HEK293T (cell line): Measurements from ENCODE around the gene STX3.

Experiments
- ARNT ChIP-seq: fragments of 450-650 bp; IDR thresholded peaks from 2 replicates; pipeline ENCODE4 v1.6.1; 2017; ENCODE audit warnings: mild to moderate bottlenecking
- BHLHE40 ChIP-seq: fragments of 450-650 bp; IDR thresholded peaks from 2 replicates; pipeline ENCODE4 v1.6.1; 2016; ENCODE audit warnings: mild to moderate bottlenecking, moderate library complexity, borderline replicate concordance
- ELF4 ChIP-seq: fragments of 450-650 bp; IDR thresholded peaks from 2 replicates; pipeline ENCODE4 v1.6.1; 2017; ENCODE audit warnings: antibody characterized with exemption
- FOXA1 ChIP-seq: fragments of 450-650 bp; IDR thresholded peaks from 2 replicates; pipeline ENCODE4 v1.6.1; 2016; ENCODE audit warnings: mild to moderate bottlenecking
- FOXK2 ChIP-seq: fragments of 450-650 bp; IDR thresholded peaks from 2 replicates; pipeline ENCODE4 v1.6.1; 2016; ENCODE audit warnings: mild to moderate bottlenecking
- FOXM1 ChIP-seq: fragments of 450-650 bp; IDR thresholded peaks from 2 replicates; pipeline ENCODE4 v1.6.1; 2017; ENCODE audit warnings: mild to moderate bottlenecking, borderline replicate concordance
- L3MBTL2 ChIP-seq: fragments of 450-650 bp; conservative IDR thresholded peaks from 2 replicates; pipeline ENCODE4 v1.6.1; 2016; ENCODE audit warnings: mild to moderate bottlenecking
- LEF1 ChIP-seq: fragments of 450-650 bp; IDR thresholded peaks from 2 replicates; pipeline ENCODE4 v1.6.1; 2017; ENCODE audit warnings: mild to moderate bottlenecking, borderline replicate concordance
- NFRKB ChIP-seq: fragments of 450-650 bp; IDR thresholded peaks from 2 replicates; pipeline ENCODE4 v1.6.1; 2016; ENCODE audit warnings: mild to moderate bottlenecking, moderate library complexity
- PKNOX1 ChIP-seq: fragments of 450-650 bp; IDR thresholded peaks from 2 replicates; pipeline ENCODE4 v1.6.1; 2016
- SP1 ChIP-seq: fragments of 450-650 bp; IDR thresholded peaks from 2 replicates; pipeline ENCODE4 v1.6.1; 2017
- ZNF384 ChIP-seq: fragments of 450-650 bp; IDR thresholded peaks from 2 replicates; pipeline ENCODE4 v1.6.1; 2016

- TF ChIP-seq SP1, result no peak
- no peak for TF ChIP-seq NFRKB
- no peak for TF ChIP-seq ARNT
- TF ChIP-seq FOXK2, result no peak
- no peak for TF ChIP-seq BHLHE40
- TF ChIP-seq FOXM1, result no peak
- no peak for TF ChIP-seq LEF1
- no peak for TF ChIP-seq FOXA1
- TF ChIP-seq ELF4, result no peak
- no peak for TF ChIP-seq ZNF384
- TF ChIP-seq PKNOX1, result no peak
- TF ChIP-seq L3MBTL2, result no peak
Observed at GRCh38 chr11:59759900-59760299, 4.7 kb downstream of the STX3 start.
